ENCODE results near the gene SHISA5.
"Not testable (repeated sequence)": the region's sequence is repeated elsewhere in the genome, so short reads cannot be mapped to it uniquely, and the experiment has no call there.

SHISA5 gene

DNA sequence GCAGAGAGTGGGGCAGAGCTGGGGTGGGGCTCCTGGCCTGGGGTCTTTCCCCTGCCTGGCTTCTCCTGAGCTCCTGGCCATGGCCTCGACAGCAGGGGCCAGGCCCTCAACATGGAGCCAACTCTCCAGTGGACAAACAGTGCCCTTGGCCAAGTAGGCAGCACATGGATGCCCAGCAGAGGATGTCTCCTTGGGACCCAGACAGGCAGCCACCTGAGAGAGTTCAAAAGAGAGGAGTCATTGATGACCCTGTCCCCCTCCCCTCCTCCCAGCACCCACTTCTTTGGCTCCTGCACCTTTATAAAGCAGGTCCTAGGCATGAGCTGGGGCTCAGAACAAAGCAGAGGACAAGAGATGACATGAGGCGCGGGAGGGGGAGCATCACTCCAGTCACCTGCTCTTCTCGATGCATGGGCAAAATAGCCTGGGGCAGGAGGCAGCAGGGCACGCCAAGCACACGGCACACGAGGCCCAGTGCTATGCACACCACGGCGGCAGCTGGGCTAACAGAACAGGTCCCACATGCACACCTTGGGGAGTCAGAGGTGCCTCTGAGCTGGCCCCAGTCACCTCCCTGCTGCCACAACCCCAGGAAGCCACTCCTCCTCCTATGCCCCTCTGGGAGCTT is 27.4 kb downstream of the SHISA5 start:
- DNase-seq, result no peak

DNA sequence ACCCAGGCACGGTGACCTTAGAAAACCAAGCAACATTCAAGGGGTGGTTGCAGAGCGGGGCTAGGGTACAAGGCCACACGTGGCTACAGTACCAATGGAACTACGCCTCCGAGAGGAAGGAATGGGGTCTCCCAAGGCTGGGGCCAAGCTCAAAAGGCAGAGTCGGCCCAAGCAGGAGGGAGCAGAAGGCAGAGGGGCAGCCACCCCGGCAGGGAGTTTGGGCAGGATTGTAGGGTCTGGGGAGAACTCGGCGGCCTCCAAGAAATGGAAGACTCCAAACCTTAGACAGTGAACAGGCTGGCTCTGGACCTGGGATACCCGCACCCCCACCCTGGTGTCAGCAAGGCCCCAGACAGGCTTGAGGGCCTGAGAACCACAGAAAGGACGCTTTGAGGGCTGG is 28.8 kb downstream of the SHISA5 start:
- no peak for DNase-seq

DNA sequence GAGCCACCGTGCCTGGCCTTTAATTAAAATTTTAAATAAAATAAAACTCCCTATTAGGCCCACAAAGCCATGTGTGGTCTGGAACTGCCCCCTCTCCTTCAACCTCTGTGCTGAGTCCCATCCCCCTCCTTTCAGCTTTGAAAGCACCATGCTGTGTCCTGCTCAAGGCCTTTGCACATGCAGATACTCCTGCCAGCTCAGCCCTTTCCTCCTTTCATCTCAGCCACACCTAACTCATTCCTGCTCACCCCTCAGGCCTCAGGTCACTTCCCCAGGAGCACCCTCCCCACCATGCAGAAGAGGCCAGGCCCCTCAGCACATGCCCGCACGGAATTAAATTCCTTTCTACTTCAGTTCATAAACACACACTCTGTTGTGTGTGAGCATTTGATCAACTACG is 29.4 kb downstream of the SHISA5 start:
- DNase-seq, result no peak

GRCh38 chr3:48474031-48474430 is 29.9 kb downstream of the SHISA5 start:
- not testable (repeated sequence) for DNase-seq

DNA sequence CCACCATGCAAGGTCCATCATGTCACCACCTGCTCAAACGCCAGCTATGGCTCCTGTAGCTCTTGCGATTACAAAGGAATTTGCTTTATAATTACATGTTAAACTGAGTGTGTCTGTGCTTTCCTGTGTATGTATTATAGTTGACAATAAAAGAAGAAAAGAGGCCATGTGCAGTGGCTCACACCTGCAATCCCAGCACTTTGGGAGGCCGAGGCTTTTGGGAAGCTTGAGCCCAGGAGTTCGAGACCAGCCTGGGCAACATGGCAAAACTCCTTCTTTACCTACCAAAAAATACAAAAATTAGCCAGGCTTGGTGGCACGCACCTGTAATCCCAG is 30.4 kb downstream of the SHISA5 start:
- DNase-seq, result no peak

DNA sequence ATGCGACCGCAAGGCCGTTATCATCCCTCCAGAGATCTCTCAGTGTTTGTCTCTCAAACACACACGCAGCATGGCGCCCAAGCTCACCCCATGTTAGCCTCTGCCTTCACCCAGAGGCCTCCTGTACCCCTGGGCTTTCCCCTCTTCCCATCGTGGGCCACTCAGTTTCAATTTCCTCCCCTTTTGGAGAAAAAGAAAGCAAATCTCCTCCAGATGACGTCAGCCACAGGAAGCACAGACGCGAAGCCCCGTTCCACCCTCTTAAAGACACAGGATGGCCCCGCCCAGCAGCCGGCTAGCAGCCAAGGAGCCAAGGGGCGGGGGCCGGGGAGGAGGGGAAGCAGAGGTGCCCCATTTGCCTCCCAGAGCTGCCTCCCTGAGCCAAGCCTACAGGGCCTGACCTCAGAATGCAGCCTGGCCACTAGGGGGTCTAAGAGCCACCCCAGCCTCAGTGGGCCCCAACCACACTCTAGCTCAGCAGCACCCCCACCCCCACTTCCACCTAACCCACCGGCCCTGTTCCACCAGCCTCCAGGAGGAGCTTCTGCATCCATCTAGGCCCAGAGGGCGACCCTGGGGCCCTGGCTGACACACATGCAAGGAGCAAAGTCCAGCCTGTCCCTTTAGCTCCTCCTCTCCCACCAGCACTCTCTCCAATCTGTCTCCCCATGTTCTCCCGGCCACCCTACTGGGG is 30.9 kb downstream of the SHISA5 start:
- peak; percentile 56 for DNase-seq

GRCh38 chr3:48472673-48472922 is 31.4 kb downstream of the SHISA5 start:
- DNase-seq, result no peak

- no peak for DNase-seq
Measured at GRCh38 chr3:48470286-48470685, 33.7 kb downstream of the SHISA5 start.

- DNase-seq, result no peak
Measured at GRCh38 chr3:48469046-48469915, 34.7 kb downstream of the SHISA5 start.

DNA sequence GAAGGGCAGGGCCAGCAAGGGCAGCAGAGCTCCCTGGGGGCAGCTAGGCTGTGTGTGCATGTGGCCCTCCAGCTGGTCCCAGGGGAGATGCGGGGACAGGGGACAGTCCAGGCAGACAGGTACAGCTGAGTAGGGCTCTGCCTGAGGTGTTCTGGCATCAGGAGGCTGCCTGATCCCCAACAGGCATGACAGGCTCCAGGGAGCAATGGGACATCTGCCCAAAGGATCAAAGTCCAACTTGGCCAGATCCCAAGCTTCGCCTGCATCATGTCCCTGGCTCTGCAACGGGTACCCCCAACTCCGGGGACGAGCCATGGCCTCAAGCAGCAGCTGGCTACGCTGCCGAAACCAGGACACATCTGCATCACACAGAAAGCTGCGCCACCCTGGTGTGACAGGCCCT is 35.6 kb downstream of the SHISA5 start:
- no peak for DNase-seq

DNA sequence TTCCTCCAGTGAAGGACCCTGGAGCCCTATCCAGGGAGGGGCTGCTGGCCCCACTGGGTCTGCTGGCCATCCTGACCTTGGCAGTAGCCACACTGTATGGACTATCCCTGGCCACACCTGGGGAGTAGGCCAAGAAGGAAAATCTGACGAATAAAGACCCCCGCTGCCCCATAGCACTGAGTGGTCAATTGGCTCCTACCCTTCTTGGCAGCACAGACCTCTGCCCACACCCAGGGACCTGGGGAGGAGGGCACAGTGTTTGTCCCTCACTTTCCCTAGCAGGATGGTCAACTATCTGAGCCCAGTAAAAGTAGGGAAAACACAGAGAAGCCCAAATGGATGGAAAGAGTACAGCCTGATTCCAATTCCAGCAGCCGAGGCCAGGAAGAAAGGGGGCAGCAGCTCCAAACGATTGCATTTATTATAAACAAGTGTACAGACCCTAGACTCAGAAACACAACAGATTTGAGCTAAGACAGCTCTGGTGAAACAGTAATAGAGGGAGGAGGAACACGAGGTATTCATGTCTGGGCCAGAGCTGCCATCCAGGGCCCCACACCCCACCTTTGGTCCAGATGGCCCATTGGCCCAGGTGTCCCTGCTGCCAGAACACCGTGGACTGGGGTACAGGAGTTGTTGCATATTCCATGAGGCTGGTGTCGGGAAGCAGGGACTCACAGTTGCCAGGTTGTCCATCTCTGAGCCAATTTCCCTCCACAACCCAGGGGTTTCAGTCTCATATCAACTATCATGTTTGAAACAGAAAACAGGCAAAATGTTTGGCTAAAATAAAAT is 36.3 kb downstream of the SHISA5 start:
- DNase-seq, result no peak

- no peak for DNase-seq
Measured at GRCh38 chr3:48467110-48467454, 36.9 kb downstream of the SHISA5 start.

- no peak for DNase-seq
Measured at GRCh38 chr3:48466386-48467109, 37.4 kb downstream of the SHISA5 start.

- peak; percentile 66 for DNase-seq
Measured at GRCh38 chr3:48465531-48466378, 38.2 kb downstream of the SHISA5 start.

- no peak for DNase-seq
Measured at GRCh38 chr3:48465237-48465530, 38.8 kb downstream of the SHISA5 start.

- no peak for DNase-seq
Measured at GRCh38 chr3:48464713-48465221, 39.2 kb downstream of the SHISA5 start.

- DNase-seq, result no peak
Measured at GRCh38 chr3:48463703-48464102, 40.3 kb downstream of the SHISA5 start.

DNA sequence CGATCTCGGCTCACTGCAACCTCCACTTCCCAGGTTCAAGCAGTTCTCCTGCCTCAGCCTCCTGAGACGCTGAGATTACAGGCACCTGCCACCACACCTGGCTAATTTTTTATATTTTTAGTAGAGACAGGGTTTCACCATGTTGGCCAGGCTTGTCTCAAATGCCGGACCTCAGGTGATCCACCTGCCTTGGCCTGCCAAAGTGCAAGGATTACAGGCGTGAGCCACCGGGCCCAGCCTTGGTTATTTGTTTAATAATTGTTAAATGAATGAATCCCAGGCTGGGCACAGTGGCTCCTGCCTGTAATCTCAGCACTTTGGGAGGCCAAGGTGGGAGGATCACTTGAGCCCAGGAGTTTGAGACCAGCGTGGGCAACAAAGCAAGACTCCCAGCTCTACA is 42.2 kb downstream of the SHISA5 start:
- not testable (repeated sequence) for DNase-seq

- DNase-seq, result no peak
Measured at GRCh38 chr3:48460517-48460902, 43.5 kb downstream of the SHISA5 start.

GRCh38 chr3:48459773-48460516 is 44.0 kb downstream of the SHISA5 start:
- DNase-seq, result no peak

DNA sequence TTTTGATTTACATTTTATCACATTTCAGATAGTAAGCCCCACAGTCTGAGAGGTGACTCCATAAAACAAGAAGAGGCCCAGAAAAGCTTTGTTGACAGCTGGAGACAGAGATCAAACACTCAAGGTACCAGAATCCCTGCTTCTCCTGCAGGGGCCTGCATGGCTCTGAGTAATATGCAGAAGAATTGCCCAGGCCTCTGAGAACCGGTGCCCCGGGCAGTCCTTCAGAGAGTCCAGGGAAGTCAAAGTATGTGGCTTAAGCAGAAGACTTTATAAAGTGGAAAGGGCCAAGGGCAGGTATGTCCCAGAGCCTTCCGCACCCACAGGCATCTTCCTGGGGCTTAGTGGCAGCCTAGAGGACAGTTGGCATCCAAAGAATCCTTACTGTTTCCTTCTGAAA is 44.6 kb downstream of the SHISA5 start:
- DNase-seq, result no peak

All from DMS79 treated with DMSO at 0.1 percent for 48 hours (cell line).